Stimulated activated naive CD4-positive, alpha-beta T cell (primary cell): Measurements from ENCODE around the gene NQO2.
"Not testable (repeated sequence)": the region's sequence is repeated elsewhere in the genome, so short reads cannot be mapped to it uniquely, and the experiment has no call there.

ENCODE experiments used
- DNase-seq, 6 experiments: peaks; one replicate each; lab custom pipeline; 2025; lab: John Stamatoyannopoulos, UW

NQO2 gene

GRCh38 chr6:3013901-3014674, 14.4 kb downstream of the NQO2 start:
- no peak for DNase-seq

DNA sequence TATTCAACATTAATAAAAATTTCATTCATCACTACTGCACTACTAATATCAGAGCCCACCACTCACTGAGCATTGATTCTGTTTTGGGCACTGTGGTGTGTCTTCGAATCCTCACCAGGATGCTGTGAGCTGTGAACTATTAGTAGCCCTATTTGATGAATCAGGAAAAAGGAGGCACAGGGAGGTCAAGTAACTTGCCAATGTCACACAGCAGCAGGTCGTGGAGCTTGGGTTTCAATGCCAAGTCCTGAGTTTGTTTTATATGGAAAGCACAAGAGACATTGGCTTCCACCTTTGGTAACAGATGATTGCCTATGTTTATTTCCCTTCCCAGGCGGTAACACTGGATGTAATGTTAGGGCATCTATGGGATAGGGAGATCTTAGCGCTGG, 15.0 kb downstream of the NQO2 start:
- no peak for DNase-seq

DNA sequence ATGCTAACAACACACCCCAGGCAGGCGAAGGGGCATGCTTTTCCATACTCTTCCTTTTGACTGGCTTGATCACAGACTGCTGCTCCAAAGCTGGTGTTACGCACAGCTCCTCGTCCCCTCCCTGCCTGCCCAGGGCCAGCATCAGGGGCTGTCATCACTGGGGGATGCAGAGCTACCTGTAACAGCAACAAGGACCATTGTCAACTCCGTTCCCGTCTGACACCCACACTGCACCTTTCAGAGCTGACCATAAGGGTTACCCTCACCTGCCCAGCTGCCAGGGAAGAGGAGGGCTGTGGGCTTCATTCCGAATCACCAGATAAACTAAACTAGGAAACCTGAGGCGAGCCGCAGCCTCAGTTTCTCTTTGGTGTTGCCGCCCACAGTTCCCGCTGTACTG, 15.4 kb downstream of the NQO2 start:
- DNase-seq = no peak

- no peak for DNase-seq
Observed at GRCh38 chr6:3016473-3017280, 17.0 kb downstream of the NQO2 start.

DNA sequence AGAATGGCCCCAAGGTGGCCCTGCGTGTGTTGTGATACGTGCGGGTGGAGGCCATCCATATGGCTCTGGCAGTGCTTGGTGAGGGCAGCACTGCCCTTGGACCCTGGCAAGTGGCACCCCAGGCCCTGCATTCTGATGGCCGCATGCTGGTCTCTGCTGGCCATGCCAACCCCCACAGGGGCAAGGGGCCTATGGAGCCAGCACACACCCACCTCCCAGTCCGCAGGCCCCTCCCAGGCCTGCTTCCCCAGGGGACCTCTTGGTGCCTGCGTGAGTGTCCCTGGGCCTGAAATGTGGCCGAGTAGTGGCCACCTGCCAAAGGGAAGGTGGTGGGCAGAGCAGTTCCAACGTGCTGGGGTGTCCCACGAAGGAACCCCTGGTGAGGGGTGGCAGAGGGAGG, 17.6 kb downstream of the NQO2 start:
- no peak for DNase-seq

- no peak for DNase-seq
Observed at GRCh38 chr6:3019065-3019464, 19.4 kb downstream of the NQO2 start.

DNA sequence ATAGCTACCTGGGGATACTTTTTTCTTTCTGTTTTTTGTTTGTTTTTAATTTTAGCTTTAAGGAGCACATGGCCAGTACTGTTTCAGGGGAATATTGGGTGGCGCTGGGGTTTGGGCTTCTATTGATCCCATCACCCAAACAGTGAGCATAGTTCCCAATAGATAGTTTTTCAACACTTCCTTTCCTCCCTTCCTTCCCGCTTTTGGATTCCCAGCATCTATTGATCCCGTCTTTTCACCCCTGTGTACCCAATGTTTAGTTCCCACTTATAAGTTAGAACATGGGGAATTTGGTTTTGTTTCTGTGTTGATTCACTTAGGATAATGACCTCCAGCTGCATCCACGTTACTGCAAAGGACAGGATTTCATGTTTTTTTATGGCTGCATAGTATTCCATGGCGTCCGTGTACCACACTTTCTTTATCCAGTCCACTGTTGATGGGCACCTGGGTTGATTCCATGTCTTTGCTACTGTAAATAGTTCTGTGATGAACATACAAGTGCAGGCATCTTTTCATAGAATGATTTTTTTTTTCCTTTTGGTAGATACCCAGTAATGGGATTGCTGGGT, 20.1 kb downstream of the NQO2 start:
- no peak for DNase-seq

GRCh38 chr6:3020976-3021598, 21.4 kb downstream of the NQO2 start:
- not testable (repeated sequence) for DNase-seq

DNA sequence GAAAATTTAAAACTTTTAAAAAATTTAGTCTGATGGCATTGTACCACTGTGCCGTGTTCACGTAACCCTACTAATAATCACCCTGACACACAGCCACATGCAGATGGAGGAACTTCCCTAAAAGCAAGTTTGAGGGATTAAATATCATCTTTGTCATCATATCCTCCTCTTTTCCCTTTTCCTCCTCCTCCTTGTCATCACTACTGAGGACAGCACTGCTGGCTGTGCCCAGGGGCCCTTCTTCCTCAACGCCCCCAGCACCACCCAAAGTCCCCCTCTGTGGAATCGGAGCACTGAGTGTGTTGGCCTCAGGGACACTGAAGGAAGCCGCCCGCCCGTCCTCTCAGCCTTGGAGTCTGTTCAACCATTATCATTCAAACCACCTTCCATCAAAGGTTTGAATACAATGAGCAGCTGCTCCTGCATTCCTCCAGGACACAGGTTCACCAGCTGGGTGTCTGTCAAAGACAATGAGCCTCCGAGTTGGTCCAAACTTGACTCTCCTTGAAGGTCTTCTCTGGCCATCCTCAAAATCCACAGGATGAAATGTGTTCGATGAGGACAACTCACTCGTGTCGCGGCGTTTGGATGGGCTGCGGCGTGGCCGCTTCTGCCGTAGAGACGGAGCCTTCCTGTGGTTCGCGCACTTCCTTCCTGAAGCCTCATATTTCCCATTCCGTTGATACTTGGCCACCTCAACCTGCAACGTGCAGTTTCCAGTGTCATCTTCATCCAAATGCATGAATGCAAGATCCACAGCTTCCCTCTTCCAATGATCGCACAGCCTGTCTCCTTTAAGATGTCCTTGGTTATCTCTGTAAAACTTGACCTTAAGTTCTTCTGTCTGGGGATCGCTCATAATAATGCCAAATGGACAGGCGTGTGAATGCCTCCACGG, 23.3 kb downstream of the NQO2 start:
- no peak for DNase-seq

- peak; percentile 49 to 70 (median 66) for DNase-seq
Observed at GRCh38 chr6:3023663-3024483, 24.2 kb downstream of the NQO2 start.

GRCh38 chr6:3026791-3027626, 27.3 kb downstream of the NQO2 start:
- DNase-seq = peak in 3 of 6 experiments; percentile 63 to 75 (median 71)

- not testable (repeated sequence) for DNase-seq
Observed at GRCh38 chr6:3028156-3028555, 28.5 kb downstream of the NQO2 start.

DNA sequence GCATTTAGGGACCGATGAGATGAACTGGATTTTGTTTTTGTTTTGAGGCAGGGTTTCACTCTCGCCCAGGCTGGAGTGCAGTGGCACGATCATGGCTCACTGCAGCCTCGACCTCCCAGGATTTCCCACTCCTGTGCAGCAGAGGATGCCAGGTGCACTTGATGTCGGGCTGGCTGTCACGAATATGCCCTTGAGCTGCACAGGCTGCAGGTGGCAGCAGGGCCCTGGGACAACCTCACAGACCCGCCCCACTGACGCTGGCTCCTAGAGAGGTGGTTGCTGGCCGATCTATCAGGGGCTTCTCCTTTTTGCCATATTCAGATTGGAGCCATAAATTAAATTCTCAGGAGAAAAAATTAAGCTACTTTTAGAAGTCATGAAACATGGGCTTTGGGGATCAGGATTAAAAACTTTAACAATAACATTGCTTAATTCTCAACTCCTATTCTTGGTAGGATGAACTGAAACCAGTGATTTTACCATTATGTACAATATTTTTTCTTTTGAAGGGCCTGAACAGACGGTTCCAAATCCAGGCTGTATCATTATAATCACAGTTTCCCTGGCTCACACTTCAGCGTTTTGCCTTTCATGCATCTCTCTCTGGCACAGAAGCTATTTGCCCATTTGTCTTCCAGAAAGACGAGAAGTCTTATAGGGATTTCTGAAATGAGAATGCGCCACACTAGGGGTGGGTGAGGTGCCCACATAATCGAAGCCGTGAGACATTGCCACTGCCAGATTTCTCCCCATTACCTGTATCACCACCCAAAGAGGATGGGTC, 32.4 kb downstream of the NQO2 start:
- peak in 1 of 6 experiments; percentile 10 for DNase-seq

- no peak for DNase-seq
Observed at GRCh38 chr6:3032986-3033385, 33.3 kb downstream of the NQO2 start.

DNA sequence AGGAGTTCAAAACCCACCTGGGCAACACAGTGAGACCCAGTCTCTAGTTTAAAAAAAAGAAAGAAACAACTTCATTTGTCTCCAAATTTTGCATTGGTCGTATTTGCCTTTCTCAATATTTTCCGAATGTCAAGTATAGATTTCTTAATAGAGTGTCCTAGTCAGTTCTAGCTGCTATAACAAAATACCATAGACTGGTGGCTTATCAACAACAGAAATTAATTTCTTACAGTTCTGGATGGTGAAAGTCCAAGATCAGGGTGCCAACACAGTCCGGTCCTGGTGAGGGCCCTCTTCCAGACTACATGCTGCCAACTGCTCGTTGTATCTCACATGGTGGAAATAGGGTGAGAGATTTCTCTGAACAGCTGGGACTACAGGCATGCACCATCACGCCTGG, 34.0 kb downstream of the NQO2 start:
- DNase-seq = no peak

DNA sequence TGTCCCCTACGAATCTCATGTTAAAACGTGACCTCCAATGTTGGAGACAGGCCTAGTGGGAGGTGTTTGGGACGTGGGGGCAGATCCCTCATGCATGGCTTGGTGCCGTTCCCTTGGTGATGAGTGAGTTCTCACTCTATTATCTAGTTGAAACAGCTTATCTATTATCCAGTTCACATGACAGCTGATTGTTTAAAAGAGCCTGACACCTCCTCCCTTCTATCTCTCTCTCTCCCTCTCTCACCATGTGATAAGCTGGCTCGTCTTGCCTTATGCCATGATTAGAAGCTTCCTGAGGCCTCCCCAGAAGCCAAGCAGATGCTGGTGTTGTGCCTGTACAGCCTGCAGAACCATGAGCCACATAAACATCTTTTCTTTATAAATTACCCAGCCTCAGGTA, 35.7 kb downstream of the NQO2 start:
- no peak for DNase-seq

DNA sequence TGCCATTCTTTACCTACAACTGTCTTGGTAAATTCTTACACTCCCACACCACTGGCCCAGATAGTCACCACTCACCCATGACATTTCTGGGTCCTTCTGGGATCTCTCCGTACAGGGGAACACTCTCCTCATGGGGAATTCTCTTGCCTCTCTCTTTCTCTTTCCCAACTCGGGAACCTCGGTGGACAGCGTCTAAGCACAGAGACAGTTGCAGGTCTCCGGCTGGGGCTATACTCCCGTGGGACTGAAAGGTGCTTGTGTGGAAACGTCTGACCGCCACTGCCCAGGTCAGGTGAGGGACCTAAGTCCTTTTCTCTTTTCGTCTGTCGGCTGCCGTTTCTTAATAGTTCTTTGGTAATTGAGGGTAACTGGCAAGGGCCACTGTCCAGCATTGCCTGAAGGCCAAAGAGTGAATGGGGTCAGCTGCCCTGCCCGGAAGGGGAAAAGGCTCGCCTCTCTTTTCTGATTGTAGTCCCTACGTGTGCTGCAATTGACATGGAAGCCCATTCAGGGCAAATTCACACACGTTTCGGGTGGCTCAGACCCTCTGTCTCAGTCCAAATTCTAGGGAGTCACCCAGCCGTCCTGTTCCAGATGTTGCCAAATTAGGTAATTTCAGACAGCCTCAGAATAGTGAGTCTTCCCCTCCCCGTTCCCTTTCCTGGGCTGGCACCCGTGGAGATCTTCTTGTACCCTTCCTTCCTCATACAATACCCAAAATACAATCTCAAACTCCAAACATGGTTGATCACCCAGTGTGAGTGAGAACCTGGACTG, 37.4 kb downstream of the NQO2 start:
- DNase-seq = no peak
